AG09309 (cell line): ENCODE results near the gene PROCR.
"Not testable (repeated sequence)": the region's sequence is repeated elsewhere in the genome, so short reads cannot be mapped to it uniquely, and the experiment has no call there.

Source experiments
- DNase-seq: peaks from one replicate; pipeline ENCODE4 v3.0.0-alpha.2; 2010; ENCODE audit warnings: low read depth
- H3K4me3 ChIP-seq: 2 replicates; pipeline ENCODE4 v1.5.1; 2011; ENCODE audit warnings: mild to moderate bottlenecking, low read depth, low read length, moderate library complexity; ENCODE audit not compliant: control insufficient read depth
- CTCF ChIP-seq: IDR thresholded peaks from 2 replicates; pipeline ENCODE4 v1.5.1; 2011; ENCODE audit warnings: mild to moderate bottlenecking, low read depth, low read length, inconsistent platforms; ENCODE audit not compliant: insufficient read depth, control insufficient read depth; ENCODE audit errors: missing control alignments

The PROCR gene

GRCh38 chr20:35199740-35200139 lies 27.9 kb downstream of the PROCR start:
- no peak overlapping the region for H3K4me3 ChIP-seq
- TF ChIP-seq CTCF = no peak
- DNase-seq = no peak

DNA sequence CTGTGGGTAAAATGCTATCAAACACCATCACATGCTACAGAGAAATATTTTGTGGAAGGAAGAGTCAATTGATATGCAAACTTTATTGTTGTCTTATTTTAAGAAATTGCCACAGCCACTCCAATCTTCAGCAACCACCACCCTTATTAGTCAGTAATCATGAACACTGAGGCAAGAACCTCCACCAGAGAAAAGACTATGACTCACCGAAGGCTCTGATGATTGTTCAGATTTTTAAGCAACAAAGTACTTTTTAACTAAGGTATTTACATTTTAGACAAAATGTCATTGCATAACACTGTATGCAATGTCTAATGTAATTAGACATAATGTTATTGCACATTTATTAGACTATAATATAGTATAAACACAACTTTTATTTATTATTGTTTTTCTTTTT lies 28.4 kb downstream of the PROCR start:
- TF ChIP-seq CTCF = no peak
- peak; percentile 28 for DNase-seq
- no peak overlapping the region for H3K4me3 ChIP-seq

DNA sequence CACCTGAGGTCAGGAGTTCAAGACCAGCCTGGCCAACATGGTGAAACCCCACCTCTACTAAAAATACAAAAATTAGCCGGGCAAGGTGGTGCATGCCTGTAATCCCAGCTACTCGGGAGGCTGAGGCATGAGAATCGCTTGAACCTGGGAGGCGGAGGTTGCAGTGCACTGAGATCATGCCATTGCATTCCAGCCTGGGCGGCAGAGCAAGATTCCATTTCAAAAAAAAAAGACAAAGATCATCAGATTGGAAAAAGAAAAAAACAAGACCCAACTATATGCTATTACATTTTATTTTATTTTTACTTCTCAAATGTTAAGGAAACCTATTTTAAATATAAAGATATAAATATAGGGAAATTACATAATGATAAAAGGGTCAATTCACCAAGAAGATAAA lies 29.6 kb downstream of the PROCR start:
- not testable (repeated sequence) for H3K4me3 ChIP-seq, DNase-seq

DNA sequence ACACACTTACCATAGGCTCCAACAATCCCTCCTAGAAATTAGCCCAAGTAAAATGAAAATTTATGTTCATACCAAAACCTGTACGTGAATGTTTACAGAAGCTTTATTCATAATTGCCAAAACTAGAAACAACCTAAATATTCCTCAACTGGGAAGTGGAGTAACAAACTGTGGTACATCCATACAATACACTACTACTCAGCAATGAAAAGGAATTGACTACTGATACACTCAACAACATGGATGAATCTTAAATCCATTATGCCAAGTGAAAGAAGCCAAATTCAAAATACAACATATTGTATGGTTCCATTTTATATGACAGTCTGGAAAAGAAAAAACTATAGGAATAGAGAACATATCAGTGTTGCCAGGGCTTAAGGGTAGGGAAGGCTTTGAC lies 34.9 kb downstream of the PROCR start:
- no peak overlapping the region for H3K4me3 ChIP-seq
- no peak for TF ChIP-seq CTCF
- no peak for DNase-seq

GRCh38 chr20:35207950-35208611 lies 36.2 kb downstream of the PROCR start:
- peak; percentile 31 for DNase-seq
- peak; percentile 73 for TF ChIP-seq CTCF
- no peak overlapping the region for H3K4me3 ChIP-seq

DNA sequence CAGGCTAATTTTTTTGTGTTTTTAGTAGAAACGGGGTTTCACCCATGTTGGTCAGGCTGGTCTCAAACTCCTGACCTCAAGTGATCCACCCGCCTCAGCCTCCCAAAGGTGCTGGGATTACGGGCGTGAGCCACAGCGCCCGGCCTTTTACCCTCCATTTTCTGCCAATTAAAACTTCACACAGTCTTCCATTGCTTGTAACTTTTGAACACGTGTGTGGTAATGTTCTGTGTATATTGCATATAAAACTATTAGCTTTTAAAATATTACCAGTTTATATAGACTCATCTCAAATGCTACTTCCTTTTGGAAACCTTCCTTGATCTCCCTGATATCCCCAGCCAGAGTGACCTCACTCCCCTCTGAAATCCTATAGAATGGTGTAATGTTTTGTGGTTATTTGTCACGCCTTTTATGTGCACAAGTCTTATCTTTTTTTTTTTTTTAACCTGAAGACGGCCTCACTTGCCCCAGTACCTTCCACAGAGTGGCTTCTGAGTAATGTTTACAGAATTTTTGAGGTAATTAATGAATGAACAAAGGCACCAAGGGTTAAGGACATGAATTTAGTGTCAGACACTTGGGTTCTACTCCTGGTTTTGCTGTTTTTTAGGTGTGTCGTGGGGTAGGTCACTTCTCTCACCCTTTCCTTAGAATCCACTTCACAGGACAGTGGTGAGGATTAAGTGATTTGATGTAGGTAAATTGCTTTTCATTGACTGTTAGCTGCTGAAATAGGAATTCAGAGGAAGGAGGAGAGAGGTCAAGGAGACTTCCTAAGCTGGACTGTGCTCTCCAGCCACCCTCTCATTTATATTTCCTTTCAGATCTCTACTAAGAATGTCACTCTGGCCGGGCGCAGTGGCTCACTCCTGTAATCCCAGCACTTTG lies 43.4 kb downstream of the PROCR start:
- no peak for DNase-seq

More for the DNA sequence above, 43.4 kb downstream of the PROCR start:
- no peak for TF ChIP-seq CTCF
- no peak overlapping the region for H3K4me3 ChIP-seq
